HuH-7.5 (cell line): Measurements from ENCODE around the gene PCDHA3.
"Not testable (repeated sequence)": the region's sequence is repeated elsewhere in the genome, so short reads cannot be mapped to it uniquely, and the experiment has no call there.

Source experiments
- DNase-seq: peaks from one replicate; pipeline ENCODE4 v3.0.0; 2011; ENCODE audit warnings: low spot score

PCDHA3 gene

DNA sequence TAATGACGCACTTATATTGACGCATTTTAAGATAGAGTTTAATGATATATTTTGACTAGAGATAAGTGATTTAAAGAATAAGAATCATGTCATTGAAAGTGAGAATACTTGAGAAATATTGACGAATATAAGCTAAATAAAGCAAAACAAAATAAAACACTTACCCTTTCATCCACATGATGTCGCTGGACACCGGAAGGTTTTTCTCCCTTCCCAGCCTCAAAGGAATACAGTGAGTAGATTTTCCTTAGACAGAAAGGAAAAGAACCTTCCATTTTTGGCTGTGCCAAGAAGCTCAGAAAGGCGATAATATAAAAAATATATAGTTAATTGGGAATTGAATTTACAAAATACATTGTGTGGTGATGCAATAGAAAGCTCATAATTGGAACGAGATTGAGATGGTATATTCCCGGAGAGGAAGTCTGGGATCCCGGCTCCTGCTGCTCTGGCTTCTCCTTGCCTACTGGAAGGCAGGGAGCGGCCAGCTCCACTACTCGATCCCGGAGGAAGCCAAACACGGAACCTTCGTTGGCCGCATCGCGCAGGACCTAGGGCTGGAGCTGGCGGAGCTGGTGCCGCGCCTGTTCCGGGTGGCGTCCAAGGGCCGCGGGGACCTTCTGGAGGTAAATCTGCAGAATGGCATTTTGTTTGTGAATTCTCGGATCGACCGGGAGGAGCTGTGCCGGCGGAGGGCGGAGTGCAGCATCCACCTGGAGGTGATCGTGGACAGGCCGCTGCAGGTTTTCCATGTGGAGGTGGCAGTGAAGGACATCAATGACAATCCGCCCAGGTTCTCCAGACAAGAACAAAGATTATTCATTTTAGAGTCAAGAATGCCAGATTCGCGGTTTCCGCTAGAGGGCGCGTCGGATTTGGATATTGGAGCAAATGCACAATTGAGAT is 20.8 kb downstream of the PCDHA3 start, which contains the start of gene PCDHA5:
TSS of gene PCDHA5 (plus strand) at position 239 of the 906 bp plus-strand sequence.
- DNase-seq, result peak; percentile 46

GRCh38 chr5:140822281-140822629 is 21.4 kb downstream of the PCDHA3 start:
- no peak for DNase-seq

DNA sequence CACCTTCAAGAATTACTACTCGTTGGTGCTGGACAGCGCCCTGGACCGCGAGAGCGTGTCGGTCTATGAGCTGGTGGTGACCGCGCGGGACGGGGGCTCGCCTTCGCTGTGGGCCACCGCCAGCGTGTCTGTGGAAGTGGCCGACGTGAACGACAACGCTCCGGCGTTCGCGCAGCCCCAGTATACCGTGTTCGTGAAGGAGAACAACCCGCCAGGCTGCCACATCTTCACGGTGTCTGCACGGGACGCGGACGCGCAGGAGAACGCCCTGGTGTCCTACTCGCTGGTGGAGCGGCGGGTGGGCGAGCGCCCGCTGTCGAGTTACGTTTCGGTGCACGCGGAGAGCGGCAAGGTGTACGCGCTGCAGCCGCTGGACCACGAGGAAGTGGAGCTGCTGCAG is 22.1 kb downstream of the PCDHA3 start:
- not testable (repeated sequence) for DNase-seq

DNA sequence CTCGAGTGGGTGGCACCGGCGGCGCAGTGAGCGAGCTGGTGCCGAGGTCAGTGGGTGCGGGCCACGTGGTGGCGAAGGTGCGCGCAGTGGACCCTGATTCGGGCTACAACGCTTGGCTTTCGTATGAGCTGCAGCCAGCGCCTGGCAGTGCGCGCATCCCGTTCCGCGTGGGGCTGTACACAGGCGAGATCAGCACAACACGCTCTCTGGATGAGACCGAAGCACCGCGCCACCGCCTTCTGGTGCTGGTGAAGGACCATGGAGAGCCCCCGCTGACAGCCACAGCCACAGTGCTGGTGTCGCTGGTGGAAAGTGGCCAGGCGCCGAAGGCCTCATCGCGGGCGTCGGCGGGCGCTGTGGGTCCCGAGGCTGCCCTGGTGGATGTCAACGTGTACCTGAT is 22.6 kb downstream of the PCDHA3 start:
- DNase-seq, result no peak

DNA sequence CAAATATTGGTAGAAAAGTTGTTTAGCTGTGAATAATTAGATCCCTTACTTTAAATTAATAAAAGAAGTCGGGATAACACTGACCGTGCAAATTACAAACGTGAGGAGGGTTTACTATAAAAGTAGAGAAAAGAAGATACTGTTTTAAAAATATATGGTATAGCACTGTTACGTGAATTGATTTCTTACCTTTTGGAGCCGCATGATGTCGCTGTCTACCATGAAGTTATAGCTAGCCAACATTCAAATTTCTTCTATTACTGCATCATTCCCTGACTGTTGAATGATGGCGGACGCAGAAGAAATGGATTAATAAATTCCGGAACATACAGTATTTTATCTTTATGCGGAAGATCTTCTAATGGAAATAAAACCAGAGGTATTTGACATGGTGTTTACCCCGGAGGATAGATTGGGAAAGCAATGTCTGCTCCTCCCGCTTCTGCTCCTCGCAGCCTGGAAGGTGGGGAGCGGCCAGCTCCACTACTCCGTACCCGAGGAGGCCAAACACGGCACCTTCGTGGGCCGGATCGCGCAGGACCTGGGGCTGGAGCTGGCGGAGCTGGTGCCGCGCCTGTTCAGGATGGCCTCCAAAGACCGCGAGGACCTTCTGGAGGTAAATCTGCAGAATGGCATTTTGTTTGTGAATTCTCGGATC is 27.0 kb downstream of the PCDHA3 start, which contains the start of gene PCDHA6:
TSS of gene PCDHA6 (plus strand) at position 257 of the 658 bp plus-strand sequence. CDS start at position 389, 132 bp downstream.
- no peak for DNase-seq

- no peak for DNase-seq
These were observed 27.5 kb downstream of the PCDHA3 start for GRCh38 chr5:140828362-140828737.

DNA sequence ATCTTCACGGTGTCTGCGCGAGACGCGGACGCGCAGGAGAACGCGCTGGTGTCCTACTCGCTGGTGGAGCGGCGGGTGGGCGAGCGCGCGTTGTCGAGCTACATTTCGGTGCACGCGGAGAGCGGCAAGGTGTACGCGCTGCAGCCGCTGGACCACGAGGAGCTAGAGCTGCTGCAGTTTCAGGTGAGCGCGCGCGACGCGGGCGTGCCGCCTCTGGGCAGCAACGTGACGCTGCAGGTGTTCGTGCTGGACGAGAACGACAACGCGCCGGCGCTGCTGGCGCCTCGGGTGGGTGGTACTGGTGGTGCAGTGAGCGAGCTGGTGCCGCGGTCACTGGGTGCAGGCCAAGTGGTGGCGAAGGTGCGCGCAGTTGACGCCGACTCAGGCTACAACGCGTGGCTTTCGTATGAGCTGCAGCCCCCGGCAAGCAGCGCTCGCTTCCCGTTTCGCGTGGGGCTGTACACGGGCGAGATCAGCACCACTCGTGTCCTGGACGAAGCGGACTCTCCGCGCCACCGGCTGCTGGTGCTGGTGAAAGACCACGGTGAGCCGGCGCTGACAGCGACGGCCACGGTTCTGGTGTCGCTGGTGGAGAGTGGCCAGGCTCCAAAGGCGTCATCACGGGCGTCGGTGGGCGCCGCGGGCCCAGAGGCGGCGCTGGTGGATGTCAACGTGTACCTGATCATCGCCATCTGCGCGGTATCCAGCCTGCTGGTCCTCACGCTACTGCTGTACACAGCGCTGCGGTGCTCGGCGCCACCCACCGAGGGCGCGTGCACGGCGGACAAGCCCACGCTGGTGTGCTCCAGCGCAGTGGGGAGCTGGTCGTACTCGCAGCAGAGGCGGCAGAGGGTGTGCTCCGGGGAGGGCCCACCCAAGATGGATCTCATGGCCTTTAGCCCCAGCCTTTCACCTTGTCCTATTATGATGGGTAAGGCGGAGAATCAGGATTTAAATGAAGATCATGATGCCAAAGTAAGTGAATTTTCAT is 28.9 kb downstream of the PCDHA3 start:
- not testable (repeated sequence) for DNase-seq

DNA sequence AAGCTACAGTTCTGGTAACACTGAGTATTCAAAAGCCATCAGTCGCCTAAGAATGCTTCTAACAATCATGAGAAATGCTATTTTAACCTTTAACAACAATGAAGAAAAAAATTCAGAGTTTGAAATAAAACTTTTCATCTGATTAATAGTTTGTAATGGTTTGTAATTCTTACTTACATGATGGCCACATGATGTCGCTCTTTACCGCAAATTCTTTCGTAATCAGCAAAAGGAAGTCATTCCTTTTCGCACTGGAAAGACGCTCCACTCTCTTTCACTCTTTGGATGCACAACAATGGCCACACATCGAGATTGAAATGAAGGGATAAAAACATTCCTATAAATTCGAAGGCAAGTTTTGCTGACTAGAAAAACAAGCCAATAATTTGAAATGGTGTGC is 33.1 kb downstream of the PCDHA3 start, which contains the start of gene PCDHA7:
TSS of gene PCDHA7 (plus strand) at position 277 of the 400 bp plus-strand sequence. CDS start at position 392, 115 bp downstream.
- no peak for DNase-seq

DNA sequence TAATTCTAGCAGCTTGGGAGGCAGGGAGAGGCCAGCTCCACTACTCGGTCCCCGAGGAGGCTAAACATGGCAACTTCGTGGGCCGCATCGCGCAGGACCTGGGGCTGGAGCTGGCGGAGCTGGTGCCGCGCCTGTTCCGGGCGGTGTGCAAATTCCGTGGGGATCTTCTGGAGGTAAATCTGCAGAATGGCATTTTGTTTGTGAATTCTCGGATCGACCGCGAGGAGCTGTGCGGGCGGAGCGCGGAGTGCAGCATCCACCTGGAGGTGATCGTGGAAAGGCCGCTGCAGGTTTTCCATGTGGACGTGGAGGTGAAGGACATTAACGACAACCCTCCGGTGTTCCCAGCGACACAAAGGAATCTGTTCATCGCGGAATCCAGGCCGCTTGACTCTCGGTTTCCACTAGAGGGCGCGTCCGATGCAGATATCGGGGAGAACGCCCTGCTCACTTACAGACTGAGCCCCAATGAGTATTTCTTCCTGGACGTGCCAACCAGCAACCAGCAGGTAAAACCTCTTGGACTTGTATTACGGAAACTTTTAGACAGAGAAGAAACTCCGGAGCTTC is 33.7 kb downstream of the PCDHA3 start:
- not testable (repeated sequence) for DNase-seq

DNA sequence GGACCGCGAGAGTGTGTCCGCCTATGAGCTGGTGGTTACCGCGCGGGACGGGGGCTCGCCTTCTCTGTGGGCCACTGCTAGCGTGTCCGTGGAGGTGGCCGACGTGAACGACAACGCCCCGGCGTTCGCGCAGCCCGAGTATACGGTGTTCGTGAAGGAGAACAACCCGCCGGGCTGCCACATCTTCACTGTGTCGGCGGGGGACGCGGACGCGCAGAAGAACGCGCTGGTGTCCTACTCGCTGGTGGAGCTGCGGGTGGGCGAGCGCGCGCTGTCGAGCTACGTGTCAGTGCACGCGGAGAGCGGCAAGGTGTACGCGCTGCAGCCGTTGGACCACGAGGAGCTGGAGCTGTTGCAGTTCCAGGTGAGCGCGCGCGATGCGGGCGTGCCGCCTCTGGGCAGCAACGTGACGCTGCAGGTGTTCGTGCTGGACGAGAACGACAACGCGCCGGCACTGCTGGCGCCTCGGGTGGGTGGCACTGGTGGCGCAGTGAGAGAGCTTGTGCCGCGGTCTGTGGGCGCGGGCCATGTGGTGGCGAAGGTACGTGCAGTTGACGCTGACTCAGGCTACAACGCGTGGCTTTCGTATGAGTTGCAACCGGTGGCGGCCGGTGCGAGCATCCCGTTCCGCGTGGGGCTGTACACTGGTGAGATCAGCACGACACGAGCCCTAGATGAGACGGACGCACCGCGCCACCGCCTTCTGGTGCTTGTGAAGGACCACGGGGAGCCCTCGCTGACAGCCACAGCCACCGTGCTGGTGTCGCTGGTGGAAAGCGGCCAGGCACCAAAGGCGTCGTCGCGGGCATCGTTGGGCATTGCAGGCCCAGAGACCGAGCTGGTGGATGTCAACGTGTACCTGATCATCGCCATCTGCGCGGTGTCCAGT is 35.0 kb downstream of the PCDHA3 start:
- DNase-seq, result no peak

GRCh38 chr5:140840978-140841962 is 40.4 kb downstream of the PCDHA3 start, which contains the start of gene PCDHA8:
Gene PCDHA8, plus strand, starts transcription at chr5:140841187. Its CDS starts 135 bp downstream, at chr5:140841322.
- peak; percentile 81 for DNase-seq

DNA sequence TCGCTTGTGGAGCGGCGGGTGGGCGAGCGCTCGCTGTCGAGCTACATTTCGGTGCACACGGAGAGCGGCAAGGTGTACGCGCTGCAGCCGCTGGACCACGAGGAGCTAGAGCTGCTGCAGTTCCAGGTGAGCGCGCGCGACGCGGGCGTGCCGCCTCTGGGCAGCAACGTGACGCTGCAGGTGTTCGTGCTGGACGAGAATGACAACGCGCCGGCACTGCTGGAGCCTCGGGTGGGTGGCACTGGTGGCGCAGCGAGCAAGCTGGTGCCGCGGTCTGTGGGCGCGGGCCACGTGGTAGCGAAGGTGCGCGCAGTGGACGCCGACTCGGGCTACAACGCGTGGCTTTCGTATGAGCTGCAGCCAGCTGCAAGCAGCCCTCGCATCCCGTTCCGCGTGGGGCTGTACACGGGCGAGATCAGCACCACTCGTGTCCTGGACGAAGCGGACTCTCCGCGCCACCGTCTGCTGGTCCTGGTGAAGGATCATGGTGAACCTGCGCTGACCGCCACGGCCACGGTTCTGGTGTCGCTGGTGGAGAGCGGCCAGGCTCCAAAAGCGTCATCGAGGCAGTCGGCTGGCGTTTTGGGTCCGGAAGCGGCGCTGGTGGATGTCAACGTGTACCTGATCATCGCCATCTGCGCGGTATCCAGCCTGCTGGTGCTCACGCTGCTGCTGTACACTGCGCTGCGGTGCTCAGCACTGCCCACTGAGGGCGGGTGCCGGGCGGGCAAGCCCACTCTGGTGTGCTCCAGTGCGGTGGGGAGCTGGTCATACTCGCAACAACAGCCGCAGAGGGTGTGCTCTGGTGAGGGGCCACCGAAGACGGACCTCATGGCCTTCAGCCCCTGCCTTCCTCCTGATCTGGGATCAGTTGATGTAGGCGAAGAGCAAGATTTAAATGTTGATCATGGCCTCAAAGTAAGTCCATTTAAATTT is 42.2 kb downstream of the PCDHA3 start:
- DNase-seq, result no peak

DNA sequence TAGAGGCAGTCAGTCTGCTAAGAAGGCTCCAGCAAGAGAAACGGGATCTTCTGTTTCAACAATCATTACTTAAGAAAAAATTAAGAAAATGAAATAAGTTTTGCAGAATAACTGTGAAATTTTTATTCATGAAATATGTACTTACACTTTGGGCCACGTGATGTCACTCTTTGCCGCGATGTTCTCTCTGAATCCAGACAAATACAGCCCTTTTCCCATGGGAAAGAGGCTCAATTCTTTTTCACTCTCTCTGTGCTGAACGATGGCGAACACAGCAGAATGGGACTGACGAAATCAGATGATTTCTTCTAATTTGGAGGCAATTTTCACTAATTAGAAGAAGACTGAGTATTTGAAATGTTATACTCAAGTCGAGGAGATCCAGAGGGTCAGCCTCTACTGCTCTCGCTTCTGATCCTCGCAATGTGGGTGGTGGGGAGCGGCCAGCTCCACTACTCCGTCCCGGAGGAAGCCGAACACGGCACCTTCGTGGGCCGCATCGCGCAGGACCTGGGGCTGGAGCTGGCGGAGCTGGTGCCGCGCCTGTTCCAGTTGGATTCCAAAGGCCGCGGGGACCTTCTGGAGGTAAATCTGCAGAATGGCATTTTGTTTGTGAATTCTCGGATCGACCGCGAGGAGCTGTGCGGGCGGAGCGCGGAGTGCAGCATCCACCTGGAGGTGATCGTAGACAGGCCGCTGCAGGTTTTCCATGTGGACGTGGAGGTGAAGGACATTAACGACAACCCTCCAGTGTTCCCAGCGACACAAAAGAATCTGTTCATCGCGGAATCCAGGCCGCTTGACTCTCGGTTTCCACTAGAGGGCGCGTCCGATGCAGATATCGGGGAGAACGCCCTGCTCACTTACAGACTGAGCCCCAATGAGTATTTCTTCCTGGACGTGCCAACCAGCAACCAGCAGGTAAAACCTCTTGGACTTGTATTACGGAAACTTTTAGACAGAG is 47.6 kb downstream of the PCDHA3 start, which contains the start of gene PCDHA9:
TSS of gene PCDHA9 (plus strand) at position 244 of the 964 bp plus-strand sequence. CDS start at position 358, 114 bp downstream.
- DNase-seq, result not testable (repeated sequence)

DNA sequence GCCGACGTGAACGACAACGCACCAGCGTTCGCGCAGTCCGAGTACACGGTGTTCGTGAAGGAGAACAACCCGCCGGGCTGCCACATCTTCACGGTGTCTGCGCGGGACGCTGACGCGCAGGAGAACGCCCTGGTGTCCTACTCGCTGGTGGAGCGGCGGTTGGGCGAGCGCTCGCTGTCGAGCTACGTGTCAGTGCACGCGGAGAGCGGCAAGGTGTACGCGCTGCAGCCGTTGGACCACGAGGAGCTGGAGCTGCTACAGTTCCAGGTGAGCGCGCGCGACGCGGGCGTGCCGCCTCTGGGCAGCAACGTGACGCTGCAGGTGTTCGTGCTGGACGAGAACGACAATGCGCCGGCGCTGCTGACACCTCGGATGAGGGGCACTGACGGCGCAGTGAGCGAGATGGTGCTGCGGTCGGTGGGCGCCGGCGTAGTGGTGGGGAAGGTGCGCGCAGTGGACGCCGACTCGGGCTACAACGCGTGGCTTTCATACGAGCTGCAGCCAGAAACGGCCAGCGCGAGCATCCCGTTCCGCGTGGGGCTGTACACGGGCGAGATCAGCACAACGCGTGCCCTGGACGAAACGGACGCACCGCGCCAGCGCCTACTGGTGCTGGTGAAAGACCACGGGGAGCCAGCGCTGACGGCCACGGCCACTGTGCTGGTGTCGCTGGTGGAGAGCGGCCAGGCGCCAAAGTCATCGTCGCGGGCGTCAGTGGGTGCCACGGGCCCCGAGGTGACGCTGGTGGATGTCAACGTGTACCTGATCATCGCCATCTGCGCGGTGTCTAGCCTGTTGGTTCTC is 49.2 kb downstream of the PCDHA3 start:
- not testable (repeated sequence) for DNase-seq
